Prostate gland (tissue), 2 donors: ENCODE measurements around the gene CYRIA.

Source experiments
- CTCF ChIP-seq, 4 experiments: fragments of 200-600 bp in 2 of 4; fragments of 450-650 bp in 2 of 4; sonication (generic) in 2 of 4; IDR thresholded peaks; 1 replicate in 3 of 4; 2 replicates in 1 of 4; pipeline ENCODE4 v1.5.1; 2016 to 2019; ENCODE audit warnings: antibody characterized with exemption in 4 of 4, mild to moderate bottlenecking in 2 of 4, moderate library complexity in 2 of 4
- POLR2A ChIP-seq: fragments of 450-650 bp; IDR thresholded peaks from one replicate; pipeline ENCODE4 v1.6.1; 2016; ENCODE audit warnings: antibody characterized with exemption, mild to moderate bottlenecking
- POLR2AphosphoS5 ChIP-seq: sonication (generic); formaldehyde crosslinking; IDR thresholded peaks from one replicate; pipeline ENCODE4 v1.6.1; 2017; ENCODE audit warnings: antibody characterized with exemption

DNA sequence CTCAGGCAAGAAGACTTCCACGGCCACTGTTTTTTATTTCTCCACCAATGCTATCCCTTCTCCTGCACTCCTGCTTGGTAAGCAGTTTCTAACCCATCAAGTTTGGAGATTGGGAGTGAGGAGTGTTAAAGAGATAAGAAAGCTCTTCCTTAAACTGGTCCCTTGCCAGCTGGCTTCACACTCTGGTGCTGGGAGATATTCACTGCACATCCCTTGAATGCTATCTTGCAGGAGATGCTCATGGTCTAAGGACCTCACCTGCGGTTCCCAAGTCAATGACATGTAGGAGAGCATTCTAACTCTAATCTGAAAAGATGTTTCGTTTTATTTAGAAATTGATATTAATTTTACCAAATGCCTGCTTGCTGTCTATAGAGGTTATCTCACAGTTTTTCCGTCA lies 28.2 kb upstream of the CYRIA start:
- TF ChIP-seq CTCF (IDR thresholded peaks at IDR 0.05) (no peak), POLR2AphosphoS5 (no peak), POLR2A (no peak)
